Heart left ventricle (tissue), 16 donors: ENCODE results near the gene CPXM2. TPM values are rescaled to one million over a fixed set of nuclear protein-coding genes. Genes with fewer than 3 reads are reported as not detected.

Experiments
- ATAC-seq, 4 donors: fragments of 200-7000 bp; cut with Tn5 transposase; one replicate each; pipeline ENCODE4 v1.9.1; 2020 to 2022; ENCODE audit warnings: moderate library complexity in 4 of 4, mild to moderate bottlenecking in 3 of 4, moderate number of reproducible peaks in 1 of 4
- DNase-seq, 5 donors: peaks; one replicate each; pipeline ENCODE4 v3.0.0-alpha.2; 2020
- H3K27ac ChIP-seq, 12 donors: fragments of 200-600 bp; sonication (generic) in 4 of 12; one replicate each; pipeline versions ENCODE4 v1.5.0 to v1.8.0; 2016 to 2022; ENCODE audit warnings: mild to moderate bottlenecking in 2 of 12
- H3K27me3 ChIP-seq, 9 donors: fragments of 200-600 bp; sonication (generic) in 2 of 9; one replicate each; pipeline versions ENCODE4 v1.5.1 to v1.8.0; 2016 to 2022; ENCODE audit warnings: mild to moderate bottlenecking in 3 of 9
- H3K36me3 ChIP-seq, 9 donors: fragments of 200-600 bp; sonication (generic) in 2 of 9; one replicate each; pipeline versions ENCODE4 v1.5.0 to v1.8.0; 2018 to 2022; ENCODE audit warnings: mild to moderate bottlenecking in 2 of 9
- H3K4me1 ChIP-seq, 12 donors: fragments of 200-600 bp; sonication (generic) in 4 of 12; one replicate each; pipeline versions ENCODE4 v1.5.0 to v1.8.0; 2016 to 2022; ENCODE audit warnings: mild to moderate bottlenecking in 3 of 12
- H3K4me3 ChIP-seq, 12 donors: fragments of 200-600 bp; sonication (generic) in 4 of 12; one replicate each; pipeline versions ENCODE4 v1.5.0 to v1.8.0; 2017 to 2022; ENCODE audit warnings: mild to moderate bottlenecking in 9 of 12, moderate library complexity in 4 of 12
- H3K9me3 ChIP-seq, 12 donors: fragments of 200-600 bp; sonication (generic) in 4 of 12; one replicate each; pipeline versions ENCODE4 v1.5.0 to v1.8.0; 2016 to 2022; ENCODE audit warnings: mild to moderate bottlenecking in 1 of 12
- POLR2A ChIP-seq, 2 donors: fragments of 450-650 bp; IDR thresholded peaks; one replicate each; pipeline ENCODE4 v1.6.1; 2017; ENCODE audit warnings: antibody characterized with exemption in 2 of 2, mild to moderate bottlenecking in 2 of 2, moderate library complexity in 2 of 2
- WGBS, 4 donors: extraction: QIAGEN DNeasy Blood & Tissue Kit in 2 of 4; methylation state at CpG; one replicate each; pipeline versions ENCODE4 v1.1.5 to v1.1.7; 2013 to 2018; 5-methylcytosine and 5-hydroxymethylcytosine counted together
- intact Hi-C, 10 donors: fragments of 100-400 bp; cut with DNase I; formaldehyde crosslinking; loops; one replicate each; pipeline versions ENCODE4 v1.11.1 to v1.14.2; 2022
- polyA plus RNA-seq, 2 donors: library from polyadenylated mRNA; stranded (reverse); fragments of 200-250 nt; gene quantifications; one replicate each; pipeline ENCODE4 v1.2.3, GENCODE V29; 2013
- total RNA-seq, 9 donors: library from RNA; depleted of rRNA in 2 of 9; stranded (reverse); fragments of >200 nt in 2 of 9; fragmentation: NEBNext Ultra II Directional in 3 of 9; extraction: Animal tissue kit (Norgen Biotek cat#: 25700) in 3 of 9; gene quantifications; one replicate each; pipeline versions ENCODE4 v1.1.0 to v1.2.4, GENCODE V29; 2016 to 2023
- TF ChIP-seq, protein P1 (sequence below), 12 donors: fragments of 200-600 bp; sonication (generic) in 4 of 12; IDR thresholded peaks; one replicate each; pipeline versions ENCODE4 v1.5.0 to v1.8.0; 2018 to 2022; ENCODE audit warnings: antibody characterized with exemption in 12 of 12, mild to moderate bottlenecking in 5 of 12
- donor health status: ischemic (EF 13 %, LVEDD 7.1; RV severe dilation, severe dysfunction).
- donor health status: healthy with polysubstance abuse.
- donor health status: DM: no; HTN: yes; CAD: no.
- donor health status: DM: no; HTN: no; CAD: no.
- donor health status: ischemic (EF 25% LVEDD 6.9; RV normal size, moderate dysfunction).
- donor health status: ischemic (EF 25% LVEDD 5.7; RV mildly dilated, moderate dysfunction).
- donor health status: healthy.
- donor health status: DM: yes; HTN: yes; CAD: no.
- donor health status: ischemic (EF 35%, LVEDD 5.7; RV mildly dilated, moderate dysfunction).
- donor health status: nonischemic (EF 11% LVEDD 7.7; RV severe dilation, severe dysfunction).
- donor health status: DM: yes; HTN: yes; CAD: no.
- donor health status: PGD.
- donor health status: ischemic (EF 29% LVEDD 5.4; RV normal size, mild dysfunction).
- donor health status: nonischemic (EF 23%, LVEDD 6.1; RV moderate dilation, normal function).

CPXM2 gene
- total and polyA plus RNA-seq, 11 donors = 1.1 to 23.2 (median 4.2) TPM

DNA sequence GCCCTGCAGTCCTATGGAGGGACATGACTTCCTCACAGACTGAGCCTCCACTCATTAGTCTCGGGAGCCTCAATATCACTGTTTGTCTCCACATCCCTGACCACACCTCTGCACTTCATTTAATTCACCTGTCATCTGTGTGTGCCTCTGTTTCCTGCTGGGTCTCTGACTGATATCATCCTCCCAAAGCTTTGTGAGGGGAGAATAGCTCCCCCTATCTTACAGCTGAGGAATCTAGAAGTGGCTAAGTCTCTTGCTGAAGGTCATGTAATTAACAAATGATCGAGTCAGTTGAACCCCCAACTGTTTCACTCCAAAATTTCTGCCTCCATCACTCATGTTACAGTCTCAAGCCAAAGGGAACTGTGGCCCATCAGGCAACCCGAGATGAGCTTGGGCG lies 5.5 kb upstream of the CPXM2 start:
- TF ChIP-seq POLR2A (IDR thresholded peaks at IDR 0.05) = no peak
- TF ChIP-seq, protein P1, sequence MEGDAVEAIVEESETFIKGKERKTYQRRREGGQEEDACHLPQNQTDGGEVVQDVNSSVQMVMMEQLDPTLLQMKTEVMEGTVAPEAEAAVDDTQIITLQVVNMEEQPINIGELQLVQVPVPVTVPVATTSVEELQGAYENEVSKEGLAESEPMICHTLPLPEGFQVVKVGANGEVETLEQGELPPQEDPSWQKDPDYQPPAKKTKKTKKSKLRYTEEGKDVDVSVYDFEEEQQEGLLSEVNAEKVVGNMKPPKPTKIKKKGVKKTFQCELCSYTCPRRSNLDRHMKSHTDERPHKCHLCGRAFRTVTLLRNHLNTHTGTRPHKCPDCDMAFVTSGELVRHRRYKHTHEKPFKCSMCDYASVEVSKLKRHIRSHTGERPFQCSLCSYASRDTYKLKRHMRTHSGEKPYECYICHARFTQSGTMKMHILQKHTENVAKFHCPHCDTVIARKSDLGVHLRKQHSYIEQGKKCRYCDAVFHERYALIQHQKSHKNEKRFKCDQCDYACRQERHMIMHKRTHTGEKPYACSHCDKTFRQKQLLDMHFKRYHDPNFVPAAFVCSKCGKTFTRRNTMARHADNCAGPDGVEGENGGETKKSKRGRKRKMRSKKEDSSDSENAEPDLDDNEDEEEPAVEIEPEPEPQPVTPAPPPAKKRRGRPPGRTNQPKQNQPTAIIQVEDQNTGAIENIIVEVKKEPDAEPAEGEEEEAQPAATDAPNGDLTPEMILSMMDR (IDR thresholded peaks at IDR 0.05) = peak in 3 of 12 donors; percentile 27 to 34 (median 28)
- DNase-seq (no peak), ATAC-seq (no peak)
- peaks cover 0 to 13% (median 6%) of the 10 kb centered on the region in 12 donors for H3K9me3 ChIP-seq
- no peaks in the 10 kb centered on the region for H3K36me3 ChIP-seq
- no peaks in the 10 kb centered on the region for H3K4me1 ChIP-seq
- intact Hi-C loops = no loop called here
- 75 to 82% (median 79%) methylated on average over 4 of the region's 4 CpGs for WGBS, 4 donors
- H3K4me3 ChIP-seq = no peak overlapping the region
- H3K27ac ChIP-seq = no peak overlapping the region
- peaks cover 0 to 24% (median 3%) of the 10 kb centered on the region in 9 donors for H3K27me3 ChIP-seq

DNA sequence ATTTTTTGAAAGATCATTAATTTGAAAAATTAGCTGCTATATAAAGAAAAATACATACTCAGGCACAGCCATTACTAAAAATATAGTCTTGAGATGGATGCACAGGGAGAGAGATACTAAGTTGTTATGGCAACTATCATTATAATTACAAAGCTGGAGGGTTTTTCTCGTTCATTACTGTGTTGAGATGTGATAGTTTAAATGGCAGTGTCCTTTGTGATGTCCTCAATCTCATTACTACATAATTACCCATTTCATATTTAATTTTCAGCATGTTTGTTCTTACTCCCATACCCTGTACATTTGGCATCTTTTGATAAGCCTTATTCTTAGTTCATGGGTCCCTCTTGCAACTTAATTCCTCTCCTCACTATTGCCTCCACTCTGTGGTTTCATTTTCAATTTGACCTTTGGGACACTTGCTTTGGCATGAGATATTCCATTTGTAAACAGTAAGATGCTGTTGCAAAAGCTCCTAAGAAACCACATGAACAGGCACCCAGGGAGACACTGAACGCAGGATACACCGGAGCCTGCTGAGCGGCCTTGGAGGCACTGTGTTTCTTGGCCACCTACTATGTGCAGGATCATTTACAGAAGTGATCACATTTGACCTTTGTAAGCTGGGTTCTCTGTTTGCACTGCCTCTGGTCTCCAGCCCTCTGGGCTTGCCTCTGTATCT lies 4.8 kb upstream of the CPXM2 start:
- TF ChIP-seq, protein P1 (IDR thresholded peaks at IDR 0.05) = no peak
- TF ChIP-seq POLR2A (IDR thresholded peaks at IDR 0.05) = no peak
- Histone ChIP-seq H3K4me3 (no peak overlapping the region), H3K27ac (no peak overlapping the region), H3K4me1 (peaks cover 0 to 7% (median 0%) of the 10 kb centered on the region in 12 donors), H3K27me3 (peaks cover 0 to 30% (median 5%) of the 10 kb centered on the region in 9 donors), H3K36me3 (no peaks in the 10 kb centered on the region), H3K9me3 (peaks cover 0 to 13% (median 6%) of the 10 kb centered on the region in 12 donors)
- ATAC-seq (no peak), DNase-seq (no peak)
- intact Hi-C loops = no loop called here
- WGBS, 4 donors = 67 to 76% (median 73%) methylated on average over 4 of the region's 4 CpGs

DNA sequence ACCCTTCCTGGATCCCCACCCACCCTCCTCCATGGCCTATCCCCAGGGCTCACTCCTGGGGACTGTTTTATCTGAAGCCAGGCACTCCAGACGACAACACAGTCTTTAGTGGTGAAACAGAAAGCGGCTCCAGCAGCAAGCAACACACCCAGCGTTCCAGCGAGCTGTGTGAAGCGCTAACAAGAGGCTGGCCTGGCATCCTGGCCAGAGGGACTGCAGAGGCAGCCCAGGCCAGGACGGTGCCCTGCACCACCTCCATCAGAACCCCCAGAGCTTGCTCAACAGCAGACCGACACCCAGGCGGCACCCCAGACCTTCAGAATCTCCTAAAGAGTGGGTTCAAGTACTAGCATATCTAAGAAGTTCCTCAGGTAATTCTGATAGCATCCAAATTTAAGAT lies 2.0 kb upstream of the CPXM2 start:
- Histone ChIP-seq H3K36me3 (no peaks in the 10 kb centered on the region), H3K4me3 (no peak overlapping the region), H3K27me3 (peaks cover 0 to 38% (median 14%) of the 10 kb centered on the region in 9 donors), H3K27ac (peak overlapping the region in 1 of 12 donors; percentile 96), H3K9me3 (no peaks in the 10 kb centered on the region), H3K4me1 (peaks cover 0 to 14% (median 0%) of the 10 kb centered on the region in 12 donors)
- WGBS, 4 donors = 64 to 80% (median 69%) methylated on average over 4 to 8 of the region's 8 CpGs
- DNase-seq = no peak
- ATAC-seq = no peak
- intact Hi-C loops = no loop called here
- no peak for TF ChIP-seq POLR2A (IDR thresholded peaks at IDR 0.05)
- TF ChIP-seq, protein P1 (IDR thresholded peaks at IDR 0.05) = no peak

DNA sequence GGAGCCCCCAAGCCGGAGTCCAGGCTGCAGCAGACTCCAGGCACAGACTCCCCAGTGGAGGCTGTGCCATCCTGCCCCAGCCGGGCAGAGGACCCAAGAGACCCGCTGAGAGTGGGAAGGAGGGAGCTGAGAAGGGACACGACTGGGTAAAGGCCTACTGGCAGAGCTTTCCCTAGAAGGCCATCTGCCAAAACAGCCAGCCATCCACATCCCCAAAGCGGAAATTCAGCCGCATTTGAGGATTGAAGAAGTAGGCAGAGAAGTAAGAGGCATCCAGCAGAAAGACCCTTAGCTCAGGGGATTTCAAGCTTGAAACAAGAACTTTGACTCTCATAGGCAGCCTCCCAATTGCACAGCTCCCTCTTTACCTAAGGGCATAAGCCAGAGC lies 857 bp downstream of the CPXM2 start:
- H3K27ac ChIP-seq = peak overlapping the region in 11 of 12 donors; percentile 26 to 96 (median 69)
- H3K9me3 ChIP-seq = no peaks in the 10 kb centered on the region
- H3K4me3 ChIP-seq = peak overlapping the region in 10 of 12 donors; percentile 31 to 67 (median 58)
- TF ChIP-seq POLR2A (IDR thresholded peaks at IDR 0.05) = no peak
- TF ChIP-seq, protein P1 (IDR thresholded peaks at IDR 0.05) = no peak
- H3K27me3 ChIP-seq = peaks cover 0 to 38% (median 14%) of the 10 kb centered on the region in 9 donors
- H3K4me1 ChIP-seq = peaks cover 0 to 16% (median 0%) of the 10 kb centered on the region in 12 donors
- H3K36me3 ChIP-seq = no peaks in the 10 kb centered on the region
- ATAC-seq (peak in 1 of 4 donors; percentile 23), DNase-seq (no peak)
- intact Hi-C loops = no loop called here
- 44 to 62% (median 49%) methylated on average over 6 of the region's 6 CpGs for WGBS, 4 donors
